Measurements from ENCODE around the gene ALDH16A1. TPM values are rescaled to one million over a fixed set of nuclear protein-coding genes. Genes with fewer than 3 reads are reported as not detected.
A peak's percentile ranks its signal among the peaks of the same experiment; 100 is the strongest.

The ALDH16A1 gene
- polyA plus RNA-seq, 1 donor (not counting 4 experiments of a cell fraction or from before 2014, with no cell fraction given): 7.1 TPM

GRCh38 chr19:49468199-49468598 lies 15.2 kb downstream of the ALDH16A1 start:
- Histone ChIP-seq H3K27me3 (ENCODE audit: control insufficient read depth, extremely low read depth, insufficient read depth, low read length) (no peaks in the 10 kb centered on the region), H4K20me1 (ENCODE audit: control insufficient read depth, extremely low read depth, insufficient read depth, low read length) (no peaks in the 10 kb centered on the region), H3K9me1 (ENCODE audit: control insufficient read depth, extremely low read depth, insufficient read depth, low read length) (no peaks in the 10 kb centered on the region), H2AFZ (ENCODE audit: control insufficient read depth, low read length) (peak overlapping the region; percentile 73), H3K36me3 (ENCODE audit: control insufficient read depth in 2 of 2, extremely low read depth in 1 of 2, insufficient read depth in 2 of 2, low read length in 2 of 2) (peaks cover 0 to 2% of the 10 kb centered on the region in 2 experiments), H3K4me1 (ENCODE audit: control insufficient read depth, extremely low read depth, insufficient read depth, low read length) (peaks cover 15% of the 10 kb centered on the region), H3K4me3 (ENCODE audit: control insufficient read depth in 2 of 3, extremely low read depth in 1 of 3, insufficient read depth in 2 of 3, low read depth in 1 of 3, low read length in 3 of 3) (peak overlapping the region in 2 of 3 experiments; percentile 12 to 25), H3K4me2 (ENCODE audit: control insufficient read depth, extremely low read depth, insufficient read depth, low read depth, low read length) (peak overlapping the region; percentile 73), H3K79me2 (ENCODE audit: control insufficient read depth, insufficient read depth, low read length) (no peaks in the 10 kb centered on the region), H3K9me3 (ENCODE audit: control insufficient read depth, low read depth, low read length) (no peaks in the 10 kb centered on the region), H3K27ac (ENCODE audit: control insufficient read depth, insufficient read depth, low read length) (peak overlapping the region; percentile 69), H3K9ac (ENCODE audit: control insufficient read depth, extremely low read depth, insufficient read depth, low read length) (peak overlapping the region; percentile 47)
- peak in 1 of 3 experiments; percentile 30 for TF ChIP-seq CTCF (optimal IDR thresholded peaks at IDR 0.05 in 1 of 3, IDR thresholded peaks at IDR 0.05 in 1 of 3, conservative IDR thresholded peaks at IDR 0.05 in 1 of 3; ENCODE audit: extremely low read depth in 1 of 3, insufficient read depth in 2 of 3, low read length in 3 of 3)
- no peak for TF ChIP-seq EZH2 (IDR thresholded peaks at IDR 0.05; ENCODE audit: low read length)
- dilution Hi-C loops (cut with MboI; ENCODE audit: extremely low pct_ligation_motif_present, low sequenced_read_pairs): no loop called here
- peak; percentile 59 for DNase-seq (ENCODE audit: low read depth, low spot score)
- FAIRE-seq: peak; percentile 87

- no peaks in the 10 kb centered on the region for H3K79me2 ChIP-seq (ENCODE audit: control insufficient read depth, insufficient read depth, low read length)
- no peaks in the 10 kb centered on the region for H4K20me1 ChIP-seq (ENCODE audit: control insufficient read depth, extremely low read depth, insufficient read depth, low read length)
- no peaks in the 10 kb centered on the region for H3K9me3 ChIP-seq (ENCODE audit: control insufficient read depth, low read depth, low read length)
- dilution Hi-C loops (cut with MboI; ENCODE audit: extremely low pct_ligation_motif_present, low sequenced_read_pairs): no loop called here
- H3K4me2 ChIP-seq (ENCODE audit: control insufficient read depth, extremely low read depth, insufficient read depth, low read depth, low read length): peak overlapping the region; percentile 73
- no peaks in the 10 kb centered on the region for H3K9me1 ChIP-seq (ENCODE audit: control insufficient read depth, extremely low read depth, insufficient read depth, low read length)
- peak overlapping the region; percentile 69 for H3K27ac ChIP-seq (ENCODE audit: control insufficient read depth, insufficient read depth, low read length)
- peak; percentile 68 for FAIRE-seq
- peaks cover 18% of the 10 kb centered on the region for H3K4me1 ChIP-seq (ENCODE audit: control insufficient read depth, extremely low read depth, insufficient read depth, low read length)
- no peak overlapping the region for H2AFZ ChIP-seq (ENCODE audit: control insufficient read depth, low read length)
- H3K9ac ChIP-seq (ENCODE audit: control insufficient read depth, extremely low read depth, insufficient read depth, low read length): peak overlapping the region; percentile 47
- H3K36me3 ChIP-seq (ENCODE audit: control insufficient read depth in 2 of 2, extremely low read depth in 1 of 2, insufficient read depth in 2 of 2, low read length in 2 of 2): peaks cover 0 to 2% of the 10 kb centered on the region in 2 experiments
- DNase-seq (ENCODE audit: low read depth, low spot score): peak; percentile 73
- TF ChIP-seq EZH2 (IDR thresholded peaks at IDR 0.05; ENCODE audit: low read length) (no peak), CTCF (optimal IDR thresholded peaks at IDR 0.05 in 1 of 3, IDR thresholded peaks at IDR 0.05 in 1 of 3, conservative IDR thresholded peaks at IDR 0.05 in 1 of 3; ENCODE audit: extremely low read depth in 1 of 3, insufficient read depth in 2 of 3, low read length in 3 of 3) (no peak)
- peak overlapping the region in 1 of 3 experiments; percentile 25 for H3K4me3 ChIP-seq (ENCODE audit: control insufficient read depth in 2 of 3, extremely low read depth in 1 of 3, insufficient read depth in 2 of 3, low read depth in 1 of 3, low read length in 3 of 3)
- H3K27me3 ChIP-seq (ENCODE audit: control insufficient read depth, extremely low read depth, insufficient read depth, low read length): no peaks in the 10 kb centered on the region
Measured at GRCh38 chr19:49468746-49469447, 15.9 kb downstream of the ALDH16A1 start.
